Limb (tissue), 2 donors: ENCODE measurements around the gene ERC1.
"Not testable (repeated sequence)": the region's sequence is repeated elsewhere in the genome, so short reads cannot be mapped to it uniquely, and the experiment has no call there.

Experiments
- DNase-seq, 2 donors: peaks; one replicate each; pipeline ENCODE4 v3.0.0-alpha.2; 2016; ENCODE audit errors: extremely low spot score in 2 of 2

Gene ERC1

GRCh38 chr12:1318327-1319031 lies 327.5 kb downstream of the ERC1 start:
- DNase-seq, result peak; percentile 67 to 68

GRCh38 chr12:1319212-1319611 lies 328.2 kb downstream of the ERC1 start:
- DNase-seq, result no peak

GRCh38 chr12:1320021-1320420 lies 329.0 kb downstream of the ERC1 start:
- no peak for DNase-seq

- DNase-seq, result no peak
Measured at GRCh38 chr12:1322821-1323220, 331.8 kb downstream of the ERC1 start.

- no peak for DNase-seq
Measured at GRCh38 chr12:1324099-1324498, 333.1 kb downstream of the ERC1 start.

GRCh38 chr12:1324910-1325309 lies 333.9 kb downstream of the ERC1 start:
- no peak for DNase-seq

- DNase-seq, result no peak
Measured at GRCh38 chr12:1325666-1326065, 334.6 kb downstream of the ERC1 start.

GRCh38 chr12:1326258-1326657 lies 335.2 kb downstream of the ERC1 start:
- DNase-seq, result no peak

GRCh38 chr12:1328391-1328790 lies 337.4 kb downstream of the ERC1 start:
- no peak for DNase-seq

GRCh38 chr12:1329784-1330476 lies 338.9 kb downstream of the ERC1 start:
- DNase-seq, result no peak

- DNase-seq, result no peak
Measured at GRCh38 chr12:1330477-1330827, 339.4 kb downstream of the ERC1 start.

GRCh38 chr12:1332327-1332726 lies 341.3 kb downstream of the ERC1 start:
- no peak for DNase-seq

GRCh38 chr12:1338483-1339177 lies 347.6 kb downstream of the ERC1 start:
- no peak for DNase-seq

- DNase-seq, result not testable (repeated sequence)
Measured at GRCh38 chr12:1339178-1339541, 348.1 kb downstream of the ERC1 start.

GRCh38 chr12:1339618-1340319 lies 348.7 kb downstream of the ERC1 start:
- no peak for DNase-seq

GRCh38 chr12:1341270-1341669 lies 350.2 kb downstream of the ERC1 start:
- DNase-seq, result not testable (repeated sequence)

GRCh38 chr12:1343422-1343821 lies 352.4 kb downstream of the ERC1 start:
- DNase-seq, result no peak

GRCh38 chr12:1344245-1344644 lies 353.2 kb downstream of the ERC1 start:
- DNase-seq, result no peak

GRCh38 chr12:1346126-1346525 lies 355.1 kb downstream of the ERC1 start:
- no peak for DNase-seq

- no peak for DNase-seq
Measured at GRCh38 chr12:1347294-1347693, 356.3 kb downstream of the ERC1 start.

GRCh38 chr12:1348606-1349005 lies 357.6 kb downstream of the ERC1 start:
- DNase-seq, result no peak
